SK-N-SH treated with all-trans-retinoic acid at 6 μM for 48 hours (cell line): Measurements from ENCODE around the gene MGLL.

Experiments
- ATAC-seq: fragments of 200-7000 bp; cut with Tn5 transposase; 3 replicates; pipeline ENCODE4 v1.9.1; 2020; ENCODE audit warnings: mild to moderate bottlenecking, moderate library complexity
- ARNTL ChIP-seq: fragments of 450-650 bp; formaldehyde crosslinking; IDR thresholded peaks from 2 replicates; pipeline ENCODE4 v1.5.0; 2020; ENCODE audit warnings: low read depth, mild to moderate bottlenecking, moderate library complexity, borderline replicate concordance
- CREB5 ChIP-seq: fragments of 250-450 bp; sonication (Bioruptor Pico); IDR thresholded peaks from 2 replicates; pipeline ENCODE4 v1.5.1; 2020; ENCODE audit warnings: low read depth, mild to moderate bottlenecking, moderate library complexity
- CSDC2 ChIP-seq: fragments of 250-450 bp; sonication (Bioruptor Pico); IDR thresholded peaks from 2 replicates; pipeline ENCODE4 v1.5.0; 2020; ENCODE audit warnings: mild to moderate bottlenecking, moderate library complexity
- ESRRG ChIP-seq: fragments of 250-450 bp; sonication (Bioruptor Pico); IDR thresholded peaks from 2 replicates; pipeline ENCODE4 v1.6.1; 2021; ENCODE audit warnings: mild to moderate bottlenecking
- ISL1 ChIP-seq: fragments of 250-450 bp; sonication (Bioruptor Pico); IDR thresholded peaks from 2 replicates; pipeline ENCODE4 v2.1.2; 2022; ENCODE audit warnings: mild to moderate bottlenecking, moderate library complexity
- OSR1 ChIP-seq: fragments of 250-450 bp; sonication (Bioruptor Pico); IDR thresholded peaks from 2 replicates; pipeline ENCODE4 v1.8.0; 2022; ENCODE audit warnings: moderate library complexity, mild to moderate bottlenecking, inconsistent platforms
- POU6F1 ChIP-seq: fragments of 250-450 bp; sonication (Bioruptor Pico); IDR thresholded peaks from 2 replicates; pipeline ENCODE4 v1.8.0; 2021; ENCODE audit warnings: low read depth, mild to moderate bottlenecking, moderate library complexity, borderline replicate concordance
- PPARA ChIP-seq: fragments of 250-450 bp; sonication (Bioruptor Pico); IDR thresholded peaks from 2 replicates; pipeline ENCODE4 v1.5.0; 2020; ENCODE audit warnings: mild to moderate bottlenecking, borderline replicate concordance
- RARB ChIP-seq: fragments of 250-450 bp; sonication (Bioruptor Pico); IDR thresholded peaks from 2 replicates; pipeline ENCODE4 v1.8.0; 2021; ENCODE audit warnings: mild to moderate bottlenecking, moderate library complexity
- TCF4 ChIP-seq: fragments of 250-450 bp; sonication (Bioruptor Pico); IDR thresholded peaks from 2 replicates; pipeline ENCODE4 v1.8.0; 2021; ENCODE audit warnings: mild to moderate bottlenecking, moderate library complexity, borderline replicate concordance
- ZFP3 ChIP-seq: fragments of 250-450 bp; sonication (Bioruptor Pico); IDR thresholded peaks from 2 replicates; pipeline ENCODE4 v1.5.0; 2020; ENCODE audit warnings: mild to moderate bottlenecking, moderate library complexity
- ZFP30 ChIP-seq: fragments of 450-650 bp; formaldehyde crosslinking; IDR thresholded peaks from 2 replicates; pipeline ENCODE4 v1.5.0; 2022; ENCODE audit warnings: mild to moderate bottlenecking, moderate library complexity
- ZNF70 ChIP-seq: fragments of 450-650 bp; formaldehyde crosslinking; IDR thresholded peaks from 2 replicates; pipeline ENCODE4 v1.5.0; 2020; ENCODE audit warnings: mild to moderate bottlenecking, moderate library complexity
- ZNF8 ChIP-seq: fragments of 450-650 bp; formaldehyde crosslinking; IDR thresholded peaks from 2 replicates; pipeline ENCODE4 v1.5.0; 2020; ENCODE audit warnings: mild to moderate bottlenecking, moderate library complexity
- TF ChIP-seq, protein P1 (sequence below): fragments of 250-450 bp; sonication (Bioruptor Pico); IDR thresholded peaks from 2 replicates; pipeline ENCODE4 v1.5.0; 2020; ENCODE audit warnings: mild to moderate bottlenecking, moderate library complexity

Gene MGLL

GRCh38 chr3:127742580-127742979, 79.7 kb downstream of the MGLL start:
- TF ChIP-seq POU6F1 (CRISPR knock-in tag), result no peak
- no peak for TF ChIP-seq RARB (CRISPR knock-in tag)
- ATAC-seq, result no peak

- no peak for ATAC-seq
- TF ChIP-seq ISL1 (CRISPR knock-in tag) (no peak), ZFP30 (CRISPR knock-in tag) (no peak), ZFP3 (CRISPR knock-in tag) (no peak), RARB (CRISPR knock-in tag) (no peak), ZNF70 (CRISPR knock-in tag) (no peak), ZNF8 (CRISPR knock-in tag) (no peak)
- TF ChIP-seq, protein P1, sequence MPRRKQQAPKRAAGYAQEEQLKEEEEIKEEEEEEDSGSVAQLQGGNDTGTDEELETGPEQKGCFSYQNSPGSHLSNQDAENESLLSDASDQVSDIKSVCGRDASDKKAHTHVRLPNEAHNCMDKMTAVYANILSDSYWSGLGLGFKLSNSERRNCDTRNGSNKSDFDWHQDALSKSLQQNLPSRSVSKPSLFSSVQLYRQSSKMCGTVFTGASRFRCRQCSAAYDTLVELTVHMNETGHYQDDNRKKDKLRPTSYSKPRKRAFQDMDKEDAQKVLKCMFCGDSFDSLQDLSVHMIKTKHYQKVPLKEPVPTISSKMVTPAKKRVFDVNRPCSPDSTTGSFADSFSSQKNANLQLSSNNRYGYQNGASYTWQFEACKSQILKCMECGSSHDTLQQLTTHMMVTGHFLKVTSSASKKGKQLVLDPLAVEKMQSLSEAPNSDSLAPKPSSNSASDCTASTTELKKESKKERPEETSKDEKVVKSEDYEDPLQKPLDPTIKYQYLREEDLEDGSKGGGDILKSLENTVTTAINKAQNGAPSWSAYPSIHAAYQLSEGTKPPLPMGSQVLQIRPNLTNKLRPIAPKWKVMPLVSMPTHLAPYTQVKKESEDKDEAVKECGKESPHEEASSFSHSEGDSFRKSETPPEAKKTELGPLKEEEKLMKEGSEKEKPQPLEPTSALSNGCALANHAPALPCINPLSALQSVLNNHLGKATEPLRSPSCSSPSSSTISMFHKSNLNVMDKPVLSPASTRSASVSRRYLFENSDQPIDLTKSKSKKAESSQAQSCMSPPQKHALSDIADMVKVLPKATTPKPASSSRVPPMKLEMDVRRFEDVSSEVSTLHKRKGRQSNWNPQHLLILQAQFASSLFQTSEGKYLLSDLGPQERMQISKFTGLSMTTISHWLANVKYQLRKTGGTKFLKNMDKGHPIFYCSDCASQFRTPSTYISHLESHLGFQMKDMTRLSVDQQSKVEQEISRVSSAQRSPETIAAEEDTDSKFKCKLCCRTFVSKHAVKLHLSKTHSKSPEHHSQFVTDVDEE (CRISPR knock-in tag), result no peak
These were observed 80.6 kb downstream of the MGLL start for GRCh38 chr3:127741690-127742089.

GRCh38 chr3:127741246-127741645, 81.1 kb downstream of the MGLL start:
- no peak for ATAC-seq
- no peak for TF ChIP-seq ZNF70 (CRISPR knock-in tag)
- no peak for TF ChIP-seq ESRRG (CRISPR knock-in tag)
- no peak for TF ChIP-seq ARNTL
- TF ChIP-seq, all 23 proteins: peak for 0

DNA sequence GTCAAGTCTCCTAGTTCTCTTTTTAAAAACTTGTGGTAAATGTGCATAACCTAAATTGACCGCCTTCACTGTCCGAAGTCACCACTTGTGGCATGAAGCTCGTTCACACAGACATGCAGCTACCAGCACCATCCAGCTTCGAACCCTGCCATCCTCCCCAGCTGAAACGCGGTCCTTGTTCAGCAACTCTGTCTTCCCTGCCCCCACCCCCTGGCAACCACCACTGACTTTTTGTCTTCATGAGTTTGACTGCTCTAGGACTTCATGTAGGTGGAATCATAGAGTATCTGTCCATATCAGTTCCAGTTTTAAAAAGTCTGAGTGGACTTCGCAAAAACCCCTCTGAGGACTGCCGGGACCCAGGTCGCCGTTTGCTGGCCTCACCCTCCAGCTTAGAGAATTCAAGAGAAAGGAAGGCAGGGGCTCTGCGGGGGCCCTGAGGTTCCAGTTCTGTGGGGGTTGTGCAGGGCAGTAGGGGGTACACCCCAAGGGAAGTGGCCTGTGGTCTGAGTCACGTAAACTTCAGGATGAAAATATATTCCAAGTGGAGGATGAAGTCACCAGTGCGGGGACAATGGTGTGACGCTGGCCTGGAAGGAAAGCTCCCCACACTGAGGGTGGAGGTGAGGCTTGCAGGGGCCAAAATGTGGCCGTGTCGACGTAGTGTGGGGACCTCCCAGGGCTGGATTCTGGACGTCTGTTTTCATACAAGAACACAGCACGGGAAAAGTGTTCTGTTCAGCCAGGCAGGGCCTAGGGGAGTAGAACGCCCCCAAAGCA, 82.0 kb downstream of the MGLL start:
- no peak for TF ChIP-seq CSDC2
- no peak for TF ChIP-seq RARB (CRISPR knock-in tag)
- TF ChIP-seq PPARA (CRISPR knock-in tag), result no peak
- no peak for TF ChIP-seq POU6F1 (CRISPR knock-in tag)
- no peak for TF ChIP-seq ZFP3 (CRISPR knock-in tag)
- TF ChIP-seq ISL1 (CRISPR knock-in tag), result no peak
- ATAC-seq, result no peak

DNA sequence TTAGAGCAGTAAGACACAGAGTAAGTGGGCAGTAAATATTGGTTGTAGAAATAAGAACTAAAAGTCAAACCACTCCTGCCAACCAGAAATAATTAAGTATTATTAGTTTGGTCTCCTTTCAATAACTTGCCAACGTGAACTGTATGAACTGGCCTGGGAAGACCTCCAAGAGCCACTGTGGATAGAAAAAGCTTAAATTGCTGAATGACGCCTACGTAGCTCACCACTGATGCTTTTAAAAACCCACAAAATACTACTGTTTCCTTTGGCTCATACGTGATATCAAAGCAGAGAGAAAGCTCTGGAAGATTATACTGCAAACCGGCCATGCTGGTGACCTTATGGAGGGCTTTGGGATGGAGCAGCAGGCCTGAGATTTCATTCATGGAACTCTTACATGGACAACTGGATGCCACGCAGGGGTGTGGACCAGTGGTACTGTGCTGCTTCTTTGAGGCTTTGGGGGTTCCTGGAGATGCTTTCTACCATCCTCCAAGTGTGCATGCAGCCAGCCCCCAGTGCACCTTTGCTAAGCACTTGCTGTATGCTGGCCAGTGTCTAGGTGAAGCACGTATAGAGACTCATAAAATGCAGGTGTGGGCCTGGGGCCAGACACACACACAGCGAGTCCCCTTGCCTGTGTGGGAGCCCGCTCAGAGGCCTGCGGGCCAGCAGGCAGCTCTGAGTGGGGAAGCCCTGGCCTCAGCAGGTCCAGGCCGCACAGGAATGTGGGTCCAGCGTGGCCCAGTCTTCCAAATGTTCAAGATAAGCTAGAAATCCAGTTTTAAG, 82.8 kb downstream of the MGLL start:
- no peak for TF ChIP-seq ARNTL
- ATAC-seq, result no peak

- no peak for ATAC-seq
- TF ChIP-seq TCF4 (CRISPR knock-in tag) (no peak), CREB5 (CRISPR knock-in tag) (no peak), ZNF8 (CRISPR knock-in tag) (no peak), OSR1 (CRISPR knock-in tag) (no peak), CSDC2 (no peak)
These were observed 84.0 kb downstream of the MGLL start for GRCh38 chr3:127738192-127738840.
